Endodermal cell (in vitro differentiated cells): Measurements from ENCODE around the gene CENPT. TPM values are rescaled to one million over a fixed set of nuclear protein-coding genes. Genes with fewer than 3 reads are reported as not detected.

Source experiments
- DNase-seq: peaks from one replicate; pipeline ENCODE4 v3.0.0-alpha.2; 2017
- H3K27ac ChIP-seq: 2 replicates; pipeline ENCODE4 v1.5.1; 2013; ENCODE audit warnings: mild to moderate bottlenecking, low read depth, low read length, moderate library complexity
- H3K27me3 ChIP-seq: 2 replicates; pipeline ENCODE4 v1.6.1; 2013; ENCODE audit warnings: mild to moderate bottlenecking, low read length, moderate library complexity; ENCODE audit not compliant: insufficient read depth, control insufficient read depth, poor library complexity, severe bottlenecking
- H3K36me3 ChIP-seq: 2 replicates; pipeline ENCODE4 v1.7.0; 2013; ENCODE audit warnings: mild to moderate bottlenecking, low read length, moderate library complexity; ENCODE audit not compliant: control insufficient read depth, insufficient read depth
- H3K4me1 ChIP-seq: one replicate; pipeline ENCODE4 v1.7.0; 2013; ENCODE audit warnings: low read length; ENCODE audit not compliant: control insufficient read depth, insufficient read depth
- H3K4me3 ChIP-seq: 2 replicates; pipeline ENCODE4 v1.5.1; 2013; ENCODE audit warnings: mild to moderate bottlenecking, low read length, moderate library complexity
- H3K9ac ChIP-seq: 2 replicates; pipeline ENCODE4 v1.6.1; 2013; ENCODE audit warnings: mild to moderate bottlenecking, low read length, moderate library complexity; ENCODE audit not compliant: poor library complexity, severe bottlenecking; ENCODE audit errors: extremely low read depth
- H3K9me3 ChIP-seq: 2 replicates; pipeline ENCODE4 v1.6.1; 2013; ENCODE audit warnings: mild to moderate bottlenecking, low read length, moderate library complexity; ENCODE audit not compliant: control insufficient read depth
- H3K27ac Mint-ChIP-seq: 2 replicates; pipeline ENCODE4 v1.8.0; 2020; ENCODE audit warnings: mixed read lengths
- H3K27me3 Mint-ChIP-seq: 2 replicates; pipeline ENCODE4 v1.8.0; 2021; ENCODE audit warnings: mild to moderate bottlenecking, mixed read lengths; ENCODE audit not compliant: insufficient read depth
- H3K36me3 Mint-ChIP-seq: 2 replicates; pipeline ENCODE4 v1.8.0; 2020; ENCODE audit warnings: low read depth, mixed read lengths
- H3K4me1 Mint-ChIP-seq: 2 replicates; pipeline ENCODE4 v1.8.0; 2020; ENCODE audit warnings: mixed read lengths
- H3K4me3 Mint-ChIP-seq: 2 replicates; pipeline ENCODE4 v1.8.0; 2020; ENCODE audit warnings: mild to moderate bottlenecking, moderate library complexity, mixed read lengths
- H3K9me3 Mint-ChIP-seq: 2 replicates; pipeline ENCODE4 v1.8.0; 2020; ENCODE audit warnings: mild to moderate bottlenecking, mixed read lengths
- CTCF ChIP-seq: fragments of 200-600 bp; sonication (generic); conservative IDR thresholded peaks from 2 replicates; pipeline ENCODE4 v1.5.0; 2021; ENCODE audit warnings: antibody characterized with exemption, mild to moderate bottlenecking
- WGBS, 2 experiments: methylation state at CpG; one replicate each; pipeline versions ENCODE4 v1.1.5 to v1.1.7; 2013; ENCODE audit warnings: missing lambda C conversion rate in 2 of 2, mixed read lengths in 1 of 2; ENCODE audit not compliant: insufficient coverage in 1 of 2, insufficient read length in 1 of 2; 5-methylcytosine and 5-hydroxymethylcytosine counted together
- total RNA-seq, 2 donors: library from RNA; stranded (reverse); fragmentation: NEBNext Ultra II Directional in 1 of 2; extraction: Animal tissue kit (Norgen Biotek cat#: 25700) in 1 of 2; gene quantifications; 2 replicates in 1 of 2; 3 replicates in 1 of 2; pipeline ENCODE4 v1.2.1, GENCODE V29; 2021

CENPT gene
- total RNA-seq, 2 donors from 2014 or later = 43.7 to 57.2 TPM

- Mint-ChIP-seq H3K27ac (no peak overlapping the region), H3K36me3 (peaks cover 16% of the 10 kb centered on the region), H3K4me1 (no peaks in the 10 kb centered on the region), H3K27me3 (no peaks in the 10 kb centered on the region), H3K9me3 (peaks cover 2% of the 10 kb centered on the region), H3K4me3 (no peak overlapping the region)
- Histone ChIP-seq H3K36me3 (peaks cover 3% of the 10 kb centered on the region), H3K9me3 (no peaks in the 10 kb centered on the region), H3K4me3 (no peak overlapping the region), H3K4me1 (no peaks in the 10 kb centered on the region), H3K9ac (no peak overlapping the region), H3K27ac (no peak overlapping the region), H3K27me3 (no peaks in the 10 kb centered on the region)
- TF ChIP-seq CTCF = no peak
- no peak for DNase-seq
These were observed 64.2 kb downstream of the CENPT start for GRCh38 chr16:67783353-67783725.

- 91 to 96% methylated on average over 7 to 12 of the region's 12 CpGs for WGBS, 2 experiments
- DNase-seq = no peak
- Histone ChIP-seq H3K4me1 (no peaks in the 10 kb centered on the region), H3K9ac (no peak overlapping the region), H3K4me3 (no peak overlapping the region), H3K27ac (no peak overlapping the region), H3K9me3 (no peaks in the 10 kb centered on the region), H3K27me3 (no peaks in the 10 kb centered on the region), H3K36me3 (peaks cover 3% of the 10 kb centered on the region)
- no peak overlapping the region for H3K27ac Mint-ChIP-seq
- H3K9me3 Mint-ChIP-seq = peaks cover 2% of the 10 kb centered on the region
- H3K27me3 Mint-ChIP-seq = no peaks in the 10 kb centered on the region
- H3K4me1 Mint-ChIP-seq = no peaks in the 10 kb centered on the region
- H3K4me3 Mint-ChIP-seq = no peak overlapping the region
- H3K36me3 Mint-ChIP-seq = peaks cover 19% of the 10 kb centered on the region
- no peak for TF ChIP-seq CTCF
These were observed 64.7 kb downstream of the CENPT start for GRCh38 chr16:67782567-67783352.

- Mint-ChIP-seq H3K27ac (no peak overlapping the region), H3K4me3 (no peak overlapping the region), H3K27me3 (no peaks in the 10 kb centered on the region), H3K4me1 (no peaks in the 10 kb centered on the region), H3K36me3 (peaks cover 18% of the 10 kb centered on the region), H3K9me3 (peaks cover 2% of the 10 kb centered on the region)
- DNase-seq = no peak
- TF ChIP-seq CTCF = no peak
- 93 to 94% methylated on average over 4 to 5 of the region's 5 CpGs for WGBS, 2 experiments
- Histone ChIP-seq H3K27me3 (no peaks in the 10 kb centered on the region), H3K27ac (no peak overlapping the region), H3K4me3 (no peak overlapping the region), H3K4me1 (no peaks in the 10 kb centered on the region), H3K9me3 (no peaks in the 10 kb centered on the region), H3K36me3 (peaks cover 3% of the 10 kb centered on the region), H3K9ac (no peak overlapping the region)
These were observed 66.0 kb downstream of the CENPT start for GRCh38 chr16:67781565-67781921.
